ENCODE measurements around the gene NEK2.
"Not testable (repeated sequence)": the region's sequence is repeated elsewhere in the genome, so short reads cannot be mapped to it uniquely, and the experiment has no call there.

NEK2 gene

GRCh38 chr1:211675230-211676105, at the start of gene NEK2:
Gene NEK2 (minus strand): TSS chr1:211675621. CDS start chr1:211675479, 142 bp downstream.
- DNase-seq, result peak; percentile 98

- no peak for DNase-seq
Measured at GRCh38 chr1:211724687-211725196, 49.3 kb upstream of the NEK2 start.

- DNase-seq, result no peak
Measured at GRCh38 chr1:211723273-211723672, 47.9 kb upstream of the NEK2 start.

GRCh38 chr1:211722277-211723175, 47.1 kb upstream of the NEK2 start:
- DNase-seq, result no peak

- not testable (repeated sequence) for DNase-seq
Measured at GRCh38 chr1:211716555-211716954, 41.1 kb upstream of the NEK2 start.

GRCh38 chr1:211715971-211716370, 40.5 kb upstream of the NEK2 start:
- no peak for DNase-seq

GRCh38 chr1:211714154-211714553, 38.7 kb upstream of the NEK2 start:
- no peak for DNase-seq

GRCh38 chr1:211713231-211713630, 37.8 kb upstream of the NEK2 start:
- no peak for DNase-seq

GRCh38 chr1:211711315-211711705, 35.9 kb upstream of the NEK2 start:
- DNase-seq, result no peak

- no peak for DNase-seq
Measured at GRCh38 chr1:211710566-211711314, 35.3 kb upstream of the NEK2 start.

- no peak for DNase-seq
Measured at GRCh38 chr1:211708926-211709325, 33.5 kb upstream of the NEK2 start.

- no peak for DNase-seq
Measured at GRCh38 chr1:211708006-211708405, 32.6 kb upstream of the NEK2 start.

- DNase-seq, result peak; percentile 5
Measured at GRCh38 chr1:211705467-211706091, 30.2 kb upstream of the NEK2 start.

GRCh38 chr1:211704543-211704942, 29.1 kb upstream of the NEK2 start:
- no peak for DNase-seq

- peak; percentile 94 for DNase-seq
Measured at GRCh38 chr1:211703812-211704537, 28.6 kb upstream of the NEK2 start.

- DNase-seq, result no peak
Measured at GRCh38 chr1:211701733-211702132, 26.3 kb upstream of the NEK2 start.

- DNase-seq, result no peak
Measured at GRCh38 chr1:211699059-211699458, 23.6 kb upstream of the NEK2 start.

GRCh38 chr1:211698161-211699026, 23.0 kb upstream of the NEK2 start:
- DNase-seq, result peak; percentile 79

- no peak for DNase-seq
Measured at GRCh38 chr1:211697356-211697755, 21.9 kb upstream of the NEK2 start.

- no peak for DNase-seq
Measured at GRCh38 chr1:211695135-211695816, 19.9 kb upstream of the NEK2 start.
